ENCODE data around the gene FBLN2.

- TF ChIP-seq CTCF (IDR thresholded peaks at IDR 0.05; ENCODE audit: insufficient read depth, low read length) (no peak), POLR2AphosphoS5 (IDR thresholded peaks at IDR 0.05; ENCODE audit: low read depth) (no peak)
Observed at GRCh38 chr3:13684854-13685253, 135.9 kb downstream of the FBLN2 start.

Data from HL-60 (cell line).